HG02970 (cell line): Measurements from ENCODE around the gene TTC12.

Experiments
- ATAC-seq: cut with Tn5 transposase; IDR thresholded peaks from one replicate; pipeline ENCODE4 v1.9.1; 2021; ENCODE audit warnings: mild to moderate bottlenecking, moderate library complexity, moderate number of reproducible peaks; ENCODE audit not compliant: unreplicated experiment, low FRiP score

TTC12 gene

GRCh38 chr11:113317339-113317738, 3.0 kb downstream of the TTC12 start:
- ATAC-seq, result no peak

GRCh38 chr11:113319085-113319484, 4.7 kb downstream of the TTC12 start:
- ATAC-seq, result no peak

- no peak for ATAC-seq
Observed at GRCh38 chr11:113322158-113322557, 7.8 kb downstream of the TTC12 start.

- no peak for ATAC-seq
Observed at GRCh38 chr11:113324250-113324649, 9.9 kb downstream of the TTC12 start.

- no peak for ATAC-seq
Observed at GRCh38 chr11:113329725-113330124, 15.3 kb downstream of the TTC12 start.

- no peak for ATAC-seq
Observed at GRCh38 chr11:113331441-113331840, 17.1 kb downstream of the TTC12 start.

- ATAC-seq, result no peak
Observed at GRCh38 chr11:113332023-113332422, 17.6 kb downstream of the TTC12 start.

- ATAC-seq, result no peak
Observed at GRCh38 chr11:113332638-113333329, 18.4 kb downstream of the TTC12 start.

- no peak for ATAC-seq
Observed at GRCh38 chr11:113334183-113334582, 19.8 kb downstream of the TTC12 start.

- ATAC-seq, result no peak
Observed at GRCh38 chr11:113338730-113339129, 24.3 kb downstream of the TTC12 start.

- ATAC-seq, result no peak
Observed at GRCh38 chr11:113339929-113340589, 25.7 kb downstream of the TTC12 start.

- ATAC-seq, result no peak
Observed at GRCh38 chr11:113341388-113342165, 27.2 kb downstream of the TTC12 start.

GRCh38 chr11:113345978-113346377, 31.6 kb downstream of the TTC12 start:
- no peak for ATAC-seq

- no peak for ATAC-seq
Observed at GRCh38 chr11:113349528-113349927, 35.1 kb downstream of the TTC12 start.

GRCh38 chr11:113350336-113351067, 36.1 kb downstream of the TTC12 start:
- ATAC-seq, result no peak

GRCh38 chr11:113351068-113351450, 36.7 kb downstream of the TTC12 start:
- no peak for ATAC-seq

- ATAC-seq, result no peak
Observed at GRCh38 chr11:113351480-113351879, 37.1 kb downstream of the TTC12 start.

- no peak for ATAC-seq
Observed at GRCh38 chr11:113356203-113356602, 41.8 kb downstream of the TTC12 start.

GRCh38 chr11:113363406-113363805, 49.0 kb downstream of the TTC12 start:
- no peak for ATAC-seq

- no peak for ATAC-seq
Observed at GRCh38 chr11:113363996-113364641, 49.7 kb downstream of the TTC12 start.
